Stimulated activated naive CD4-positive, alpha-beta T cell treated with Interleukin-2 at 50 U/mL for 16 hours (primary cell): Measurements from ENCODE around the gene ACSBG1.

Source experiments
- DNase-seq: peaks from one replicate; lab custom pipeline; 2025; lab: John Stamatoyannopoulos, UW

Gene ACSBG1

GRCh38 chr15:78130466-78131294 lies 103.7 kb downstream of the ACSBG1 start:
- no peak for DNase-seq

- no peak for DNase-seq
Measured at GRCh38 chr15:78129751-78130287, 104.5 kb downstream of the ACSBG1 start.

DNA sequence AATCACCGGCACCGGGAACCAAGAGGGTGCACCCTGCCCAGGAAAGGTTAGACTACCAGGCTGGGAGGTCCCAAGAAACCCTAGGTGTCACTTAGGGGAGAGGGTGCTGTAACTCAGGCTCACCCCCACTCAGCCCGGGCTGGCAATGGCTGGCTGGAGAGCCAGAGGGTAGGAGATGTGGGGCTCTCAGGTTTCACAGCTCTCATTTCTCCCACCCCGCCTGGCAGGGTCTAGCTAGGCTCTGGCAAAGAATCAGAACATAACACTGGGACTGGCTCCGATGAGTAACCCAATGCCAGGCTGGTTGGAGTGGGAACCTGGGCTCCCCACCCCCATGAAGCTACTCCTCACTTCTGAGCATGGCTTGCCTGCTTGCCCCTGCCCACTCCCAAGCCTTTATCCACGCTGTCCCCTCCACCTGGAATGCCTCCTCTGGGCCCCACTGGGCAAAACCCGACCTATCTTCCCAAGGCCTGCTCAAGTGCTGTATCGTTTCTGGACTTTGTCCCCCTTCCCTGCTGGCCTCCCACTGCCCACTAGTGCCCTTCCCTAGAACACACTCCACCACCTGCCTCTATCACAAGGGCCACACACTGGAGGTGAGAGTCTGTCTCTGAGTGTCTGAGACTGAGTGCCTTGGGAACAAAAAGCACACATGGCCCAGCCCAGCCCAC lies 105.2 kb downstream of the ACSBG1 start:
- no peak for DNase-seq

DNA sequence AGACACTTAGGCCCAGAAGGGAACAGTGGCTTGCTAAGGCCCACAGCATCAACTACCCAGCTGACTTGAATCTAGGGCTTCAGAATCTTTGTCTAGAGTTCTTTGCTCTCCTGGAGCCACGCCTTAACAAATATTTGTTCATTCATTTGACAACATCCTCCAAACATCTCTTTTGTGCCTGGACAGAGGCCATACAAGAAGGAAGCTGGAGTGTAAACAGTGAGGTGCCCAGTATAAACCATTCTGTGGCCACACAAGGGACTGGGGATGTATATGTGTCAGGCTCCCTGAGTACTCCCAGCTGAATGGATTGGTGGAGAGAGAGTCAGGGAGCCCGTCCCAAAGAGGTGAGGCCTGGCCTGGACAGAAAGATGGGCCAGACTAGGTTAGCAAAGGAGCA lies 106.5 kb downstream of the ACSBG1 start:
- no peak for DNase-seq

GRCh38 chr15:78125267-78125666 lies 109.1 kb downstream of the ACSBG1 start:
- no peak for DNase-seq

DNA sequence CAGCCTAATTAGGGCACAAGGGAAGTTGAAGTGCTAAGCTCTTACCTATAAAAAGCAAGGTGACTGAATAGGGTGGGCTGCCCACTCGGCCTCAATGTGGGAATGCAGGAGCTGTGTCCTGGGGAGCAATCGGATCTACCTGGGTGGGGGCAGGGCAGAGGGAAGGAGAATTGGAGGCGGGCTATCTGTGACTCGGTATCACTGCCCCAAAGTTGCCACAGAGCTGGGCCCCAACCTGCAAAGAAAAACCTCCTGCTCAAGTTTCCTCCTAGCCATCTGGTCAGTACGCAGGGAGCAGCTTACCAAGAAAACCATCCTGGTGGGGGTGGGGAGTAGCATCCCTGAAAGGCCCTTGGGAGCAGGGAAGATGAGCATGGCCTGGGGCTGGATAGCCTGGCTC lies 113.8 kb downstream of the ACSBG1 start:
- no peak for DNase-seq
